ENCODE data around the gene WNT5B.
A peak's percentile ranks its signal among the peaks of the same experiment; 100 is the strongest.

Gene WNT5B

GRCh38 chr12:1646569-1647284 lies 17.7 kb downstream of the WNT5B start:
- H3K27me3 Mint-ChIP-seq: peaks cover 3% of the 10 kb centered on the region
- H3K9me3 Mint-ChIP-seq (ENCODE audit: low read depth): no peaks in the 10 kb centered on the region
- no peaks in the 10 kb centered on the region for H3K36me3 Mint-ChIP-seq
- H3K4me3 Mint-ChIP-seq: no peak overlapping the region
- no peak overlapping the region for H3K27ac Mint-ChIP-seq
- no peaks in the 10 kb centered on the region for H3K4me1 Mint-ChIP-seq (ENCODE audit: low read depth)

- H3K36me3 Mint-ChIP-seq: no peaks in the 10 kb centered on the region
- peaks cover 3% of the 10 kb centered on the region for H3K27me3 Mint-ChIP-seq
- no peak overlapping the region for H3K4me3 Mint-ChIP-seq
- no peaks in the 10 kb centered on the region for H3K9me3 Mint-ChIP-seq (ENCODE audit: low read depth)
- no peaks in the 10 kb centered on the region for H3K4me1 Mint-ChIP-seq (ENCODE audit: low read depth)
- no peak overlapping the region for H3K27ac Mint-ChIP-seq
Observed at GRCh38 chr12:1647285-1647669, 18.2 kb downstream of the WNT5B start.

DNA sequence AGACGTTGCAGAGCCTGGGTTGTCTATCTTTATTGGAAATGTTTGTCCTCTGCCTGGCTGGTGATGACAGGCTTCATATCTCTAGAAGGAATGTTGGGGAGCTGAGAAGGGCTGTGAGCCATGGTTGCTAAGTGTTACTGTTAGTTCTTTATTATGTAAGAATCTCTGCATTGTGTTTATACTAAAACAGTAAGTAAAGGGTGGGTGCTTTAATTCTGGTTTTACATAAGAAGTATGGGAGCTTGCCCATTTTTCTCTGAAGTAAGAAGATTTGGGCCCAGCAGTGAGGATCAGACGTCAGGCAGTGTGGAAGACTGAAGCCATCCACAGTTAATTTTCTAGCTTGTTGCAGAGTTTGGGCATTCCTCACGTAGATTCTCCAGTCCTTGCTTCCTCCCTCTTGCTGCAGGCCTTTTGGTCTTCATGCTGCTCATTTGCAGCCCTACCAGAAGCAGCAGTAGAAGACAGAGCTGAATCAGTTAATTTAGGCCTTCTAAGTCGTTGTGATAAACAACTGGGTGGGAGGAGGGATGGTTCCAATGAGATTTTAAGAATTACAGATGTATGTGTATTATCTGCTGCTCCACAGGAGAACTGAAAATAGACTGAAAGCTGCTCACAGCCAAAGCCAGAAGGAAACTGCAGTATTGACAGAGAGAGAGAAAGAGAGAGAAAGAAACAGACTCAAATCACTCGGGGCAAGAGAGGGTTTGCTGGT lies 21.4 kb downstream of the WNT5B start:
- H3K4me3 Mint-ChIP-seq: no peak overlapping the region
- H3K36me3 Mint-ChIP-seq: no peaks in the 10 kb centered on the region
- H3K9me3 Mint-ChIP-seq (ENCODE audit: low read depth): no peaks in the 10 kb centered on the region
- H3K4me1 Mint-ChIP-seq (ENCODE audit: low read depth): peaks cover 2% of the 10 kb centered on the region
- no peak overlapping the region for H3K27ac Mint-ChIP-seq
- peaks cover 3% of the 10 kb centered on the region for H3K27me3 Mint-ChIP-seq

GRCh38 chr12:1650978-1651361 lies 21.9 kb downstream of the WNT5B start:
- Mint-ChIP-seq H3K27ac (no peak overlapping the region), H3K9me3 (ENCODE audit: low read depth) (no peaks in the 10 kb centered on the region), H3K36me3 (no peaks in the 10 kb centered on the region), H3K4me1 (ENCODE audit: low read depth) (peaks cover 2% of the 10 kb centered on the region), H3K27me3 (peaks cover 3% of the 10 kb centered on the region), H3K4me3 (no peak overlapping the region)

GRCh38 chr12:1651946-1652345 lies 22.9 kb downstream of the WNT5B start:
- H3K36me3 Mint-ChIP-seq: no peaks in the 10 kb centered on the region

GRCh38 chr12:1655225-1655788 lies 26.3 kb downstream of the WNT5B start:
- Mint-ChIP-seq H3K36me3 (no peaks in the 10 kb centered on the region), H3K4me3 (no peak overlapping the region), H3K27me3 (no peaks in the 10 kb centered on the region), H3K27ac (no peak overlapping the region), H3K4me1 (ENCODE audit: low read depth) (peaks cover 7% of the 10 kb centered on the region), H3K9me3 (ENCODE audit: low read depth) (no peaks in the 10 kb centered on the region)

More at GRCh38 chr12:1651946-1652345, 22.9 kb downstream of the WNT5B start:
- Mint-ChIP-seq H3K27me3 (peaks cover 3% of the 10 kb centered on the region), H3K4me1 (ENCODE audit: low read depth) (peaks cover 2% of the 10 kb centered on the region), H3K9me3 (ENCODE audit: low read depth) (no peaks in the 10 kb centered on the region), H3K27ac (no peak overlapping the region), H3K4me3 (no peak overlapping the region)

GRCh38 chr12:1656902-1657301 lies 27.9 kb downstream of the WNT5B start:
- Mint-ChIP-seq H3K27me3 (no peaks in the 10 kb centered on the region), H3K4me1 (ENCODE audit: low read depth) (peaks cover 16% of the 10 kb centered on the region), H3K27ac (peak overlapping the region; percentile 16), H3K9me3 (ENCODE audit: low read depth) (no peaks in the 10 kb centered on the region), H3K4me3 (no peak overlapping the region), H3K36me3 (no peaks in the 10 kb centered on the region)

GRCh38 chr12:1657688-1658087 lies 28.7 kb downstream of the WNT5B start:
- H3K4me3 Mint-ChIP-seq: no peak overlapping the region
- H3K27me3 Mint-ChIP-seq: no peaks in the 10 kb centered on the region
- peaks cover 16% of the 10 kb centered on the region for H3K4me1 Mint-ChIP-seq (ENCODE audit: low read depth)
- H3K36me3 Mint-ChIP-seq: no peaks in the 10 kb centered on the region
- H3K27ac Mint-ChIP-seq: no peak overlapping the region
- no peaks in the 10 kb centered on the region for H3K9me3 Mint-ChIP-seq (ENCODE audit: low read depth)

DNA sequence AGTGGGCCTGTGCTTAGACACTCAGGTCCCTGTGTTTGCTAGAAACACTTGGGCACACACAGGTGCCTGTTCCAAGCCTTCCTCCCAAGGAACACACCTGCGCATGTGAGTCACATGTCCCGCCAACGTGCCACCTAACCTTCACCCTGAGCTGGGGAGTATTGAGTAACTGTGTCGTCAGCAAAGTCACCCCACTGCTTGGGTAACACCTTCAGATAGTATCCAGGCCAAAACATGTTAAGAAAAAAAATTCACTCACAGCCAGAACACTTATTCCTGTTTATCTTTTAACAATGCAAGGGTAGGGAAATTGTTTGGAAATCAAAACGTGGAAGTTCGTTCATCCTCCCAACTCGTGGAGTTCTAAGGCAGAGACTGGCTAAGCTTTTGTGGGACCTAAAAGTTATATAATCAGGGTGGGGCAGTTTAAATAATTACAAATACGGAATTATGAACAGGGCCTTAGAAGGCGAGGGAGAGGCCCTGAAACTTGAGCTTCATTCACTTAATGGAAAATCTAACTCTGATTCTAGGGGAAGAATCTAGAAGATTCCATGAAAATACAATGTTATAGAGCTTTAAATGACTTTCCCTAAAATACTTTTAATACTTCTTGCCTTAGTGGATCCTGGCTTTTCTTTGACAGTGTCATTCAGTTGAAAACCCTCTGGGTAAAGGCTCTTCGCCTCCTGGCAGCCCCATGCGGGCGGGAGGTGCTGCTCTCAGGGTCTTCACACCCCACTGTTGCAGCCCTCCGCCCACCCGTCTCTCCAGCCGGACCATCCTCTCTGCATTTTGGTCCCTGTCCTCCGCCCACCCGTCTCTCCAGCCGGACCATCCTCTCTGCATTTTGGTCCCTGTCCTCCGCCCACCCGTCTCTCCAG lies 31.5 kb downstream of the WNT5B start:
- Mint-ChIP-seq H3K27me3 (no peaks in the 10 kb centered on the region), H3K4me3 (peak overlapping the region; percentile 46), H3K9me3 (ENCODE audit: low read depth) (no peaks in the 10 kb centered on the region), H3K4me1 (ENCODE audit: low read depth) (peaks cover 34% of the 10 kb centered on the region), H3K36me3 (no peaks in the 10 kb centered on the region), H3K27ac (peak overlapping the region; percentile 61)

GRCh38 chr12:1661553-1662335 lies 32.7 kb downstream of the WNT5B start:
- Mint-ChIP-seq H3K27ac (peak overlapping the region; percentile 82), H3K9me3 (ENCODE audit: low read depth) (no peaks in the 10 kb centered on the region), H3K4me3 (peak overlapping the region; percentile 84), H3K27me3 (no peaks in the 10 kb centered on the region), H3K36me3 (no peaks in the 10 kb centered on the region), H3K4me1 (ENCODE audit: low read depth) (peaks cover 42% of the 10 kb centered on the region)

DNA sequence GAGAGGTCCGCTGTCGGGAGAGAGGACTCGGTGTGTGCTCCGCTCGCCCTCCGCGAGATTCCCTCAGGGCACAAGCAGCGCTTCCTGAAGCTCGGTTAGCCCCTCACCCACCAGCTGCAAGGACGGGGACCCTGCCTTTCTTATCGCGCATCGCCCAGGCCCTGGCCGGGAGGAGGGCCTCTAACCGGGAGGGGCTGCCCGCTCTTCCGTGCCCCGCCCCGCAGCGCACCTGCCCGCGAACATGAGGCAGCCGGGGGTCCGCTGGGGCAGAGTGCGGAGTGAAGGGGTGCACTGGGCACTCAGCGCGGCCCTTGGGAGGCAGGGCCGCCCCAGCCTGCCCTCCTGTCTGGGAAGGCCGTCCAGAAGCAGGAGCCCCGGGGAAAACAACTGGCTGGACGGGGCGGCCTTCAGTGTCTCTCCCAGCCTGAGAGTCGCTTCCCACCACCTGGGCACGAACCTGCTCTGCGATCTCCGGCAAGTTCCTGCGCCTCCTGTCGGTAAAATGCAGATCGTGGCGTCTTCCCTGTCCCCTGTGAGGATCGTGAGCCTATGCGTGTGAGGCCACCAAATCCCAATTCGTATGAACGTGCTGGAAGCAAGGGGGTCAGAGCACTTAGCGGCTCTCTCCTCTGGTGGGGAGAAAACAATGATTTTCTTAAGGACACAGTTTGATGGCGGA lies 33.9 kb downstream of the WNT5B start:
- Mint-ChIP-seq H3K9me3 (ENCODE audit: low read depth) (no peaks in the 10 kb centered on the region), H3K4me1 (ENCODE audit: low read depth) (peaks cover 53% of the 10 kb centered on the region), H3K27ac (peak overlapping the region; percentile 88), H3K36me3 (no peaks in the 10 kb centered on the region), H3K4me3 (peak overlapping the region; percentile 81), H3K27me3 (no peaks in the 10 kb centered on the region)

- no peaks in the 10 kb centered on the region for H3K9me3 Mint-ChIP-seq (ENCODE audit: low read depth)
- peak overlapping the region; percentile 81 for H3K4me3 Mint-ChIP-seq
- H3K4me1 Mint-ChIP-seq (ENCODE audit: low read depth): peaks cover 58% of the 10 kb centered on the region
- no peaks in the 10 kb centered on the region for H3K27me3 Mint-ChIP-seq
- H3K36me3 Mint-ChIP-seq: no peaks in the 10 kb centered on the region
- H3K27ac Mint-ChIP-seq: peak overlapping the region; percentile 88
Observed at GRCh38 chr12:1663440-1664132, 34.6 kb downstream of the WNT5B start.

- no peaks in the 10 kb centered on the region for H3K9me3 Mint-ChIP-seq (ENCODE audit: low read depth)
- H3K27me3 Mint-ChIP-seq: no peaks in the 10 kb centered on the region
- H3K36me3 Mint-ChIP-seq: no peaks in the 10 kb centered on the region
- no peak overlapping the region for H3K4me3 Mint-ChIP-seq
- peak overlapping the region; percentile 50 for H3K27ac Mint-ChIP-seq
- H3K4me1 Mint-ChIP-seq (ENCODE audit: low read depth): peaks cover 58% of the 10 kb centered on the region
Observed at GRCh38 chr12:1665366-1665765, 36.3 kb downstream of the WNT5B start.

Data from activated naive CD8-positive, alpha-beta T cell (primary cell).